ENCODE data around the gene RIC8A.

RIC8A gene

DNA sequence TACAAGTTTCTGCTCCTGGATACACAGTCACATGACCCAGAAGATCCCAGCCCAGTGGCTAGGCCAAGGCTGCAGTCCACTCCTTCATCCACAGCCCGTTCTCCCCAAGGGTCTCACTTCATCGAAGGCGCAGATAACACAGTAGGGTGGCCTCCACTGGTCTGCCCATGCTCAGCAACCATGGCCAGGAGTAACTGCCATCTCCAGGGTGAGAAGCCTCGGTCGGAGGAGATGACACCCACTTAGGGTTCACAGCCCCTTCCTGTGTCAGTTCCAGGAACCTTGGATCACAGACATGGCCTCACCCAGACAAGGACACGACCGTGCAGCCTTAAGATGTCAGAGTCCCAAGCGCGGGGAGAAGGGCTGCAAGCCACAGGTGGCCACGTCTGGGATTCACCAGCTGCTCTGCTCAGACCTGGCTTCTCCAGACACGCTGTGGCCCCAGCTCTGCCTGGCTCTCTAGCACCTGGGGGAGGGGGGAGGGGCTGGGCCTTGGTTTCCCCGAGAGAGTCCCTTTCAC lies 2.9 kb upstream of the RIC8A start:
- no peak for DNase-seq

DNA sequence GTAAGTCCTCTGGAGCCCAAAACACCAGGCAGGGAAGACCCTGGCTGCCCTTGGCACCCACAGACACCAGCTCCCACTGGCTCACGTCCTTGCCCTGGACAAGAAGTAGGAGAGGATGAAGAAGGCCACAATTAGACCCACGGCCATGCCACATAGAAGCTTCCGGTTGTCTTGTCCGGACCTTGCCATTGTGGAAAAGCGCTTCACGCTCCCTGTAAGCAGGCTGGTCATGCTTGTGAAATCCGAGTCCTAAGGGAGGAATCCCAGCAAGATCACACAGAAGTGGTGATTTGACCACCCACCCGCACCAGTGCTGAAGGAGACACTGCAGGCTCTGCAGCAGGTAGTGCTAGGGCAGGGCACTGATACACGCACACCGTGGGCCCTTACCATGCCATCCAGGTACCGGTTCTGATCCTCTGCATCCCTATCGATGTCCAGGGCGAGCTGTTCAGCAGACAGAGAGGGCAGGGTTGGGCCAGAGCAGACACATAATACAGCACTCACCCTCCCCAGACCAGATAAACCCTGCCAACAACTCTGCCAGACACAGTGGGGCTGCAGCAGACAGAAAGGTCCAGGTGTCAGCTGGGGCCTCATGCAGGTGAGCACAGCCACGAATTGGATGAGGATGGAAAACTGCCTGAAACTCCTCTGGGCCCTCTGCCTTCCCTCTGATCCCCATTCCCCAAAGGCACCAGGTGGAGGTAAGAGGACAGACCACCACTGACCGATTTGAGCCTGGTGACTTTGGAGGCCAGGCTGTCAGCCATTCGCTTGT lies 2.1 kb upstream of the RIC8A start:
- DNase-seq: no peak

DNA sequence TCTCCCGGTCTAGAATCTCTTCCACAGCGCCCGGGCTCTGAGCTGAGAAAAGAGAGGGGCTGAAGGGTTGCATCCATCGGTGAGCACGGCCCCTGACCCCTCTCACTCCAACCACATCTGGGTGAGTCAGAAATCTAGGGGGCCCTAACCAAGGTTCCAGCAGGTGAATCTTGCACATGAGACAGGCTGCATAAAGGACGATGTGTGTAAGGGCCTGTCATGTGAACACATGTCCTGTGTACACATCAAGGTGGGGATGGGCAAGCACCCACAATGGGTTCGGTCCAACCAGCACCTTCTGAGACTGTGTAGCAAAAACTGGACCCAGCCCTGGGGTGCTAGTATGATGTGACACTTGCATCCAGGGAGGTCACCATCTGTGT lies 1.5 kb upstream of the RIC8A start:
- no peak for DNase-seq

DNA sequence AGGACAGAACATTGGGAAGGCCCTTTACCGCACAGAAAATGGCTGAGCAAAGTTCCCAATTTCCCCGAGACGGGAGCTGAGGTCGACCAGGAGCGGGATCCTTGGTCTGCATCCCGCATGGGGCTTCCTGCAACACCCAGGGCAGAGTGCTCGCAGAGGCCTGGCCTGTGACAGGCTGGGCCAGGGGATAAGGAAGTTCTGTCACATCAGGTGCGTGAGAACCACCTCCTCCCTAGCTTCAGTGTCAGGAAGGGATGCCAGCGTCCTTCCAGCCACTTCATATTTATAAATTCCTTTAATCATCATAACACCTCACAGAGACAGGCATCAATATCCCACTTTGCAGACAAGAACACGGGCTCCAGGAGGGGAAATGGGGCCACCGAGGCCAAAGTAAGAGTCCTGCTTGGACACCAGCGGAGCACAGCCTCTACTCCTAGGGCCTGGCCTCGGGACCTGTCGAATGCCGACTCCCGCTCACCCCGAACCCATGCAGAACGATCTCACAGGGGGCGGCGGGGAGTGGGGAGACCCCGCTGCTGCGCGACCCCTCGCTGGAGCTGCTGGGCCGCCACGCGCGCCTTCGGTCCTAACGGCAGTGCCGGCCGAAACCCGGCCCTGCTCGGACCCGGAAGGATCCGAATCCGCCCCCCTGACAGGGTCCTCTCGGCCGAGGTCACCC lies 841 bp upstream of the RIC8A start:
- no peak for DNase-seq

DNA sequence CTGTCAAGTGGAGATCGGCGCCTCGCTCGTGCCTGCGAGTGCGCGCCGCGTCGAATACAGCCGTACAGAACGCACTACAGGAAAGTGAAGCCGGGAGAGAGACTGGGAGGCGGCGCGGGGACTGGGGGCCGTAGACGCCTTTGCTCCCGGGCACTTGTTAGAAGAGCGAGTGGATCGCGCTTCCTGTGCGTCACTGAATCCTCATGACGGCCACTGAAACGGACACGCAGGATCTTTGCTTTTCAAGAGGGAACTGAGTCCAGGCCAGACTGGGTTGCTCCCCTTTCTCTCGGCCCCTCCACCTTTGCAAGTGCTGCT lies 314 bp downstream of the RIC8A start:
- no peak for DNase-seq

DNA sequence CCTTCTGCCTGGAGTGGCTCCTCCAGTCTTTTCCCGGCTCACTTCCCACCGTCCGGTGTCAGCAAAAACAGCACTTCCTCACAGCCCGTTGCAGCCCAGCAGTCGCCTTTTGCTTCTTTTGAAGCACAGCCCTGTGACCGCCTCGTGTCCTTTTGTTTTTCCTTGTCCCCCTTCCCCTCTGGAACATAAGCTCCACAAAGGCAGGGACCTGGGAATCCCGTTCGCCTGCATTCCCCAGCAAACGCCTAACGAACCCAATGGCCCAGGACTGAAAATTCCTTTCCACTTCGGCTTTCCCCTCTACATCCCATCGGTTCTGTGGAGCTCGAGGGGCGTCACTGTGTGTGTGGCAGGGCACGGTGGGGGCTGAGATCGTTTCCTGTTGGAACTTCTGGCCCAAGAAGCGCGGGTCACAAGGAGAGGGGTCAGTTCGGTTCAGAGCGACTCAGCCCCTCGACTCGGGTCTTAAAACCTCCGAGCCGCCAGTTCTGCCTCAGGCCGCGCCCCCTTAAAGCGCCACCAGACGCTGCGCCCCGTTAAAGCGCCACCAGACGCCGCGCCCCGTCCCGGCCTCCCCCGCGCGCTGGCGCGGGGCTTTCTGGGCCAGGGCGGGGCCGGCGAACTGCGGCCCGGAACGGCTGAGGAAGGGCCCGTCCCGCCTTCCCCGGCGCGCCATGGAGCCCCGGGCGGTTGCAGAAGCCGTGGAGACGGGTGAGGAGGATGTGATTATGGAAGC lies 841 bp downstream of the RIC8A start:
- DNase-seq: peak; percentile 20

DNA sequence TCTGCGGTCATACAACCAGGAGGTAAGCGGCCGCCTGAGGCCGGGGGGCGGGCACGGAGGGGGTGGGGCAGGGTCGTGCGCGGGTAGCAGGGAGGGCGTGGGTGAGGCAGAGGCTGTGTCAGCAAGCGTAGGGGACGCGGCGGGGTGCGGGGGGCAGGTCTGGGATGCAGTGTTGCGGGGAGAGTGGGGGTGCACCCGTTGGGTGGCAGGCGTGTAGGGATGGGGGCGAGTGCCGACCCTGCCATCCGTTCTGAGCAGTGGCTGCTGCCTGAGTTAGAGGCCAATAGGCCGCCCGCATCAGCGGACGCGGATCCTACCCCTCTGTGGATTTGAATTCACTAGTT lies 1.4 kb downstream of the RIC8A start:
- DNase-seq: no peak

DNA sequence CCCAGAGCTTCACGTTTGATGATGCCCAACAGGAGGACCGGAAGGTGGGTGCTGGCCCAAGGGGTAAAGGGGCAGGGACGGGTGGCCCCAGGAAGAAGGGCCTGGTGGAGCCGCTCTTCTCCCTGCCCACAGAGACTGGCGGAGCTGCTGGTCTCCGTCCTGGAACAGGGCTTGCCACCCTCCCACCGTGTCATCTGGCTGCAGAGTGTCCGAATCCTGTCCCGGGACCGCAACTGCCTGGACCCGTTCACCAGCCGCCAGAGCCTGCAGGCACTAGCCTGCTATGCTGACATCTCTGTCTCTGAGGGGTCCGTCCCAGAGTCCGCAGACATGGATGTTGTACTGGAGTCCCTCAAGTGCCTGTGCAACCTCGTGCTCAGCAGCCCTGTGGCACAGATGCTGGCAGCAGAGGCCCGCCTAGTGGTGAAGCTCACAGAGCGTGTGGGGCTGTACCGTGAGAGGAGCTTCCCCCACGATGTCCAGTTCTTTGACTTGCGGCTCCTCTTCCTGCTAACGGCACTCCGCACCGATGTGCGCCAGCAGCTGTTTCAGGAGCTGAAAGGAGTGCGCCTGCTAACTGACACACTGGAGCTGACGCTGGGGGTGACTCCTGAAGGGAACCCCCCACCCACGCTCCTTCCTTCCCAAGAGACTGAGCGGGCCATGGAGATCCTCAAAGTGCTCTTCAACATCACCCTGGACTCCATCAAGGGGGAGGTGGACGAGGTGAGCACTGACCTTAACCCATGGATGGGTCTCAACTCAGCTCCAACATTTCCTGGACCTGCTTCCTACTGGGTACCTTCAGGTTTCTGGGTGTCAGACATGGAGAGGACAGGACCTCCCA lies 2.0 kb downstream of the RIC8A start:
- DNase-seq: no peak

DNA sequence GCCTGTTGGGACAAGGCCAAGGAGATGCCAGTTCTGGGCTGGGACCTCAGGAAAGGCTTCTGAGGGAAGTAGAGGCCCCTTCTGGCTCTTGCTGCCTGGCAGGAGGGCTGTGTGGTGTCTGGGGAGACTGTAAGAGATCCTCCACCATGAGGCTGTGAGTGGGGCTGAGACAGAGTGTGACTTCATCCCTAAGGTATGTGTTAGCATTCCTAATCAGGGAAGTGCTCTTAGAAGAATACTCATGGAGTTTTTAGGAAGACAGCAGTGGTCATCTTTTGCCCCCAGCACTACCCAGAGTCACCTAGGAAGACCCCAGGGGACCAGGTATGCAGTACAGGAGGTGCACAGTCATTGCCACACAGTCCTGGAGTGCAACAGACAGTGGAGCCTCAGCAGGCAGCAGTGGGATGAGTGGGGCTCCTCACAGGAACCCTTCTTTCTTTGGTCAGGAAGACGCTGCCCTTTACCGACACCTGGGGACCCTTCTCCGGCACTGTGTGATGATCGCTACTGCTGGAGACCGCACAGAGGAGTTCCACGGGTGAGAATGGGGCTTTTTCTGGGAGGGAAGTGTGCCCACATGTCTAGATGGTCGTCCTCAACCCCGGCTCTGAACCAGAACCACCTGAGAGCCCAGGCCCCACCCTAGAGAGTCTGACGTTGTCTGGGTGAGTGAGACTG lies 2.8 kb downstream of the RIC8A start:
- no peak for DNase-seq

DNA sequence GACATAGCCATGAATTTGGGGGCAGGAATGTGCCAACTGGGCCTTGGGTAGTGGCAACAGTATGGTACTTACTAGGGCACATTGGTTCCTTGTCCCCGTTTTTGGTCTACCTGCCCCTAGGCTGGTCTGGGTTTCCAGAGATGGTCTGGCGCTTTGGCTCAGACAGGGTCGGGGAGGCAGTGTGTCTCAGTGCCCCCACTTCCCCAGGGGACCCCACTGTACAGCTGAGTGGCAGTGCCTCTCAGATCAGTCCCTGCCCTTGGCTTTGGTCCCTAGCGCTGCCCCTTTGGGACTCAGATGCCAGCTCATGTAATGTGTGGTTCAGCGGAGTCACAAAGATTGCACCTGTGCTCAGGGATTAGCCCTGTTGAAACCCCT lies 3.3 kb downstream of the RIC8A start:
- DNase-seq: no peak

DNA sequence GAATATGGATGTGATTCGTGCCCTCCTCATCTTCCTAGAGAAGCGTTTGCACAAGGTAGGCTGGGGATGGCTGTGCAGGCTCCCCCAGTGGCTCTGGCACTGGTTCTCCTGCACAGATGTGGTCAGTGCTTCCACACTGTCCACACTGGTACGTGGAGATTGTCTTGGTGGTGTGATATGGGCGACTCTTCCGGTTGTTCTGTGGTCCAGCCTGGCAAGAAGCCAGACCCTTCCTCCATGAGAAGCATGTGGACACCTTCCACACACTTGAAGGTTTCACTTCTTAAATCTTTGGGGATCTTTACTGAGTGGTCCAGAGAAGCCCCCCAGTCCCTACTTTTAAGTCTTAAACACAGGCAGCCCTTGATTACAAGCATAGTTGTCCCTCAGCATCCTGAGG lies 3.8 kb downstream of the RIC8A start:
- no peak for DNase-seq

DNA sequence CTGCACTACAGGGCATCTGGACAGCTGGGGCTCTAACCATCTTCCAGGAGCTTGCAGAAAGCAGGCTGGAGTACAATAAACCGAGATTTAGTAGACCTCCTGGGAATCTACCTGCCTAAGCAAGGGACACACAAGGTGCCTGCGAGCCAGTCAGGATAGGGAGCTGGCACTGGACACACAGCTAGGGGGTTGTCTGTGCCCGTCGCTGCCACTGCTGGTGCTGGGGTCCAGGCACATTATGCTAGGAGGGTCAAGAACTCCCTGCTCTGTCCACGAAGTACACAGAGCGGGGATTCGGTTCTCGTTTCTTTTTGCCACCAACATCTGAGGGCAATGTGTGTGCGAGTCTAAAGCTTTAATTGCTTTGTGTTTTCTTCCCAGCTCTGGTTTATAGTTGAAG lies 4.2 kb downstream of the RIC8A start:
- no peak for DNase-seq

DNA sequence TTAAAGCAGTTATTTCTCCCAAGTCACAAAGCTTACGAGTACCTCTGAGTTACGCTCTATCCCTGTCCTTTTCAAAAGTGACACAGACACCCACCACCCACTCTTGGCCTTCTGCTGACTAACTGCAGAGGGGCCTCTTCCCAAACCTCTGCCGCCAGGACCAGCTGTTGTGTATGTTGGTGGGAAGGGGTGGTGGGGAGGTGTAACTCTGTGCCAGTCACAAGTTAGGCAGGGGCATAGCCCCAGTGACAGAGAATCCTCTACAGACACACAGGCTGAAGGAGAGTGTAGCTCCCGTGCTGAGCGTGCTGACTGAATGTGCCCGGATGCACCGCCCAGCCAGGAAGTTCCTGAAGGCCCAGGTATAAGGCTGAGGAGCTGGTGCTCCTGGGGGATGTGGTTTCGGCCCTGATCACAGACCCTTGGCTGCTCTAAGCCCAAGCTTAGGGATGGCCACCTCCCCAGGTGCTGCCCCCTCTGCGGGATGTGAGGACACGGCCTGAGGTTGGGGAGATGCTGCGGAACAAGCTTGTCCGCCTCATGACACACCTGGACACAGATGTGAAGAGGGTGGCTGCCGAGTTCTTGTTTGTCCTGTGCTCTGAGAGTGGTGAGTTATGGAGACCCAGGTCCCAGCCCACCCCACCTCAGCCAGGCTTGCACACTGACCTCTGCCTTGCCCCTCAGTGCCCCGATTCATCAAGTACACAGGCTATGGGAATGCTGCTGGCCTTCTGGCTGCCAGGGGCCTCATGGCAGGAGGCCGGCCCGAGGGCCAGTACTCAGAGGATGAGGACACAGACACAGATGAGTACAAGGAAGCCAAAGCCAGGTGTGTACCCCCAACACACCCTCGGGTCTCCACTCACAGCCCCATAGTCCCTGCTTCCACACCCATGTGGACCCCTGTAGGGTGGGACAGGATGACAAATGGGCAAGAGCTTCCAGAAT lies 4.9 kb downstream of the RIC8A start:
- no peak for DNase-seq

DNA sequence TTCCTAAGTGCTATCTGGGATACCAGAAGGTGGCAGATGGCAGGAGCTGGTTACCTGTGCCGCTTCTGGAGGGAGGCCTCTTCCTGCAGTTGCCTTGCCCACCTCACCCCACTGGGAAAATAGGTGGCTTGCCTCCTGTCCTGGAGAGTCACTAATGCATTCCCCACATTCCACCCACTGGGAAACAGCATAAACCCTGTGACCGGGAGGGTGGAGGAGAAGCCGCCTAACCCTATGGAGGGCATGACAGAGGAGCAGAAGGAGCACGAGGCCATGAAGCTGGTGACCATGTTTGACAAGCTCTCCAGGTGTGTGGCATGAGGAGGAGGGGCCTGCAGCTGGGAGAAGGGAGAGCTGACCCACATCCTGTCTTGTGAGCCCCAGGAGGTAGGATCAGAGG lies 5.6 kb downstream of the RIC8A start:
- DNase-seq: no peak

DNA sequence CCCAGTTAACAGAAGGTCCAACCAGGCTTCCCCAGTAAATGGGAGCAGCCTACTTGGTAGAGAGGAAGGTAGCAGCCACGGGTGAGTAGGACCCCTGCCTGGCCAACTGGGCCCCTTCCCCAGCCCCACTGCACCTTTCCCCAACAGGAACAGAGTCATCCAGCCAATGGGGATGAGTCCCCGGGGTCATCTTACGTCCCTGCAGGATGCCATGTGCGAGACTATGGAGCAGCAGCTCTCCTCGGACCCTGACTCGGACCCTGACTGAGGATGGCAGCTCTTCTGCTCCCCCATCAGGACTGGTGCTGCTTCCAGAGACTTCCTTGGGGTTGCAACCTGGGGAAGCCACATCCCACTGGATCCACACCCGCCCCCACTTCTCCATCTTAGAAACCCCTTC lies 6.6 kb downstream of the RIC8A start:
- no peak for DNase-seq

DNA sequence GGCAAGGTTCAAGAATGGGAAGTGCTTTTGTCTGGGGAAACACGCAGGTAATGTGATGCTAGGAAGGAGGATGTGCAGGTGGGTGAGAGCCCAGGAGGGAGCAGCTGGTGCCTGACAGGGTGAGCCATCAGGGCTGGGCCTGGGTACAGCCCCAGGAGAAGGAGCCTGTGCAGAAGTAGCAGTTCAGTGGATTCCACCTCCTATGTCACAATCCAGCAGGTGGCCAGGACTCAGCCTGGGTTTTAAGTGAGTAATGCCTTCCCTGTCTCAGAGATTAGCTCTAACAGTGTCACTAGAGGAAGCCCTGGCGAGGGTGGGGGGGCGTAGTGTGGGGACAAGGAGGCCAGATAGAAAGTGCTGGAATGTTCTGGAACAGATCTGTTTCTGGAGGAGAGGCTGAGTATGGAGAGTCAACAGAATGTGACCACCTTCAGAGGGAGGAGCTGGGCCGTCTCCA lies 8.1 kb downstream of the RIC8A start:
- DNase-seq: no peak

DNA sequence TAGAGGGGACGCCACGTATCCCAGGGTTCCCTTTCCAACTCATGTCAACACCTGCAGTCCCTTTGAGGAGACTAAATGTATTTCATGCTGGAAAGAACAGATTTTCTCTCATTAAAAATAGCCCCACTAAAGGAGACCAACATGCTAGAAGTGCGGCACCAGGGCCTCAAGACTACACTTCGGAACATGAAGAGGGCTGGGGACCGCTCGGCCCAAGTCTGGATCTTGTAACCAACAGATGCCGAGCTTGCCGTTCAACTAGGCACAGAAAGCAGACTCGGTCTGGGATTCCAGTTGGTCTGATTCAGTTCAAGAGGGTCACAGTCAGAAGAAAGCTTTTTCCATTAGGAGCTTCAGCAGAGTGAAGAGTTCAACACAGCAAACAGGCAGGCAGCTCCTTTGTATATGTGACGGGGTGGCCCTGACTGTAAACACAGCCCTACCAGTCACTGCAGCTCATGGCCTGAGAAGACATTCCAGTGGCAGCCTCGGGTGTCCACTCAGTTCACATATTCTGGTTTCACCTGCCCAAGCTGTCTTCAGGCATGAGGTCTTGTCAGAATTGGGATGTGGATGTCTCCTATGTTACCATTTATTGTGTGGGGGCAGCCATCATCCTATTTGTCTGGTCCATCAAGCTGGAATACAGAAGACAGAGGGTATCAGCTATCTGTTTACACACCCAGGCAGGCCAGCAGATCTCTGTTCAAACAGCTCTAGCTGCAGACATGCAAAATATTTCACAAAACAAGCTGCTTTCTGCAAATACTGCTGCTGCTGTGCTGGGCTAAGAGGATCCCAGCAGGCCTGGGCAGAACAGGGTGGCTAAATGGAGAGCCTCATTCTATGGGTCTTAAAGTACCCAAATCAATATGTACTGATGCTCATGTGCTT lies 8.8 kb downstream of the RIC8A start:
- no peak for DNase-seq

DNA sequence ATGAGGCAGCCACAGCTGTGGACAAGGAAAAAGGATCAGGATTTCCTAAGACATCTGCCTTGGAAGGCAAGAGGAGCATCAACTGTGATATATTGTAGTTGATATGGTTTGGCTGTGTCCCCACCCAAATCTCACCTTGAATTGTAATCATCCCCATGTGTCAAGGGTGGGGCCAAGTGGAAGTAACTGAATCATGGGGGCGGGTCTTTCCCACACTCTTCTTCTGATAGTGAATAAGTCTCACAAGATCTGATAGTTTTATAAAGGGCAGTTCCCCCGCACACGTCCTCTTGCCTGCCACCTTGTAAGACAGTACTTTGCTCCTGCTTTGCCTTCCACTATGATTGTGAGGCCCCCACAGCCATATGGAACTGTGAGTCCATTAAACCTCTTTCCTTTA lies 10.2 kb downstream of the RIC8A start:
- DNase-seq: no peak

DNA sequence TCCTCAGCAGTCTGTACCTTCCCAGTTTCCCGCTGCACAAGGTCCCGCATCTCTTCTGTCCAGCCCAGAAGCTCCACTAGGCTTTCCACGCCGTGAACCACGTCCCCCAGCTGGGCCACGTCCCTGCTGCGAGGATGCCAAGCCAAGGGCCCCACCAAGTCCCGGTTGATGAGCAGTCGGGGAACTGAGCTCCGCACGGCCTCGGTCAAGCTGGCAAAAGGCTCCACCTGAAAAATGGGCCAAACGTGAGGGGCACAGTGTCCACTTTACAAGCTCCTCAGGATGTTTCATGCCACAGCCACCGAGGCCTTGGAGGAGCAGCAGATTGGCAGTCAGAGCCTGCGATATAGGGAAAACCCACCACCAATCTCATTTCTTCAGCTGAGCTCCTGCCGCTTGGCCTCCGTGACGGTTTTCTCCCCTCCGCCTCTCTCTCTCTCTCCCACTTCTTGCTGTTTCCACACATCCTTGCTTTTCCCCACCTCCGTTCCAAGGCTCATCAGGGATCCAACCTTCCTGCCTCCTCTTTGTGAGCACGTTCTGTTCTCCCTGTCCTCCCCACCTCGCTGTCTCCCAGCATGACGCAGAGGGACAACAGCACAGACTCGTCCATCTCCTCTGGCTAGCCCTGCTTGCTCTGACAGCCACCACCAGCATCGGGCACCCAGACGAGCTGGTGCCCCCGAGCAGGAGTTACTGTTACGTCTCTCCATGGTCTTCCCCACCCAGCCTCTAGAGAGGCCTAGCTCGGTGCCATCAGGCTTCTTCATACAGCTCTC lies 11.5 kb downstream of the RIC8A start:
- DNase-seq: no peak

Data from NCI-H2171 (cell line).